GM19193 (cell line): Measurements from ENCODE around the gene TMEM208.

ENCODE experiments used
- POLR2A ChIP-seq: IDR thresholded peaks from 4 replicates; pipeline ENCODE4 v1.6.1; 2011; ENCODE audit not compliant: insufficient read depth, insufficient read length; ENCODE audit errors: extremely low read depth

Gene TMEM208

GRCh38 chr16:67200491-67200890, 26.4 kb upstream of the TMEM208 start:
- no peak for TF ChIP-seq POLR2A

- TF ChIP-seq POLR2A = no peak
These were observed 25.3 kb upstream of the TMEM208 start for GRCh38 chr16:67201411-67202345.

DNA sequence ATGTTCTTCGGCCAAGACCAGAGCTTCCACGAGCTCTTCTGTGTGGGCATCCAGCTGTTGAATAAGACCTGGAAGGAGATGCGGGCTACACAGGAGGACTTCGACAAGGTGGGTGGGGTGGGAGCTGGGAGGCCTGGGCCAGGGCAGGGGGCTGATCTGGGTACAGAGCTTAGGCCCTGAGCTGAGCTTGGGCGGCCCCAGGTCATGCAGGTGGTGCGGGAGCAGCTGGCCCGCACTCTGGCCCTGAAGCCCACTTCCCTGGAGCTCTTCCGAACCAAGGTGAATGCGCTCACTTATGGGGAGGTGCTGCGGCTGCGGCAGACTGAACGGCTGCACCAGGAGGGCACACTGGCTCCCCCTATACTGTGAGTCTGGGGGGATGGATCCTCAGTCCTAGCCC, 24.5 kb upstream of the TMEM208 start:
- no peak for TF ChIP-seq POLR2A

GRCh38 chr16:67202956-67203493, 23.9 kb upstream of the TMEM208 start:
- no peak for TF ChIP-seq POLR2A

GRCh38 chr16:67204076-67204475, 22.9 kb upstream of the TMEM208 start:
- TF ChIP-seq POLR2A = no peak

GRCh38 chr16:67206129-67206837, 20.6 kb upstream of the TMEM208 start:
- no peak for TF ChIP-seq POLR2A

- TF ChIP-seq POLR2A = peak; percentile 8
These were observed 20.1 kb upstream of the TMEM208 start for GRCh38 chr16:67206838-67207248.

- peak; percentile 4 for TF ChIP-seq POLR2A
These were observed 19.5 kb upstream of the TMEM208 start for GRCh38 chr16:67207249-67208091.

DNA sequence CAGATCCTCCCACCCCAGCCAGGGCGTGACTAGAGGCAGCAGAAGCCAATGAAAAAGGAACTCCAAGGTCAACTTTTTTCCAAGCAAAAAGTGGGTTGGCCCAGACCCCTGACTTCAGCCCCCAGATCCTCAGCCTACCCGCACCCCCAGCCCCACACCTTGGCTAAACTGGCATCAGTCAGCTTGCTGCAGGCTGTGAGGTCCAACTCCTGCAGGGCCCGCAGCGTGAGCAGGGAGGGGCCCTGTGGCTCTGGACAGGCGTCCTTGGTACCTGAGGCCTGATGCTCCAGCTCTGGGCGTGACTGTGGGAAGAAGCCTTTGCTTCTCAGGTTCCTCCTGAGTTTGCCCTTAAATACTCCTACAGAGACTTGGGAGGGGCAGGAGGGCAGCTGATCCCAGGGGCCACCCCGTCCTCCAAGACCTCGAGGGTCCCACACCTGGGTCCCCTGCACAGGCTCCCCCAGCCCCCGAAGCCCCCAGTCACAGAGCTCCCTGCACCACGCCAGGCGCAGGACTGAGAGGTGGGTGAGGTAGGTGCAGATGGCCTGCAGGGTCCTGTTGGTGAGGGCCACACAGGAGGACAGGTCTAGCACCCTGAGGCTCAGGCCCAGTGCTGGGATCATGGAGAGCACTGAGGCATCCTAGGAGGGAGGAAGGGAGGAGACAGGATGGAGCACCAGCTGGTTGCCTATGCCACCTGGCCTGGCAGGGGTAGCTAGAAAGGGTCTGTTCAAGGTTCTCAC, 18.6 kb upstream of the TMEM208 start:
- no peak for TF ChIP-seq POLR2A

DNA sequence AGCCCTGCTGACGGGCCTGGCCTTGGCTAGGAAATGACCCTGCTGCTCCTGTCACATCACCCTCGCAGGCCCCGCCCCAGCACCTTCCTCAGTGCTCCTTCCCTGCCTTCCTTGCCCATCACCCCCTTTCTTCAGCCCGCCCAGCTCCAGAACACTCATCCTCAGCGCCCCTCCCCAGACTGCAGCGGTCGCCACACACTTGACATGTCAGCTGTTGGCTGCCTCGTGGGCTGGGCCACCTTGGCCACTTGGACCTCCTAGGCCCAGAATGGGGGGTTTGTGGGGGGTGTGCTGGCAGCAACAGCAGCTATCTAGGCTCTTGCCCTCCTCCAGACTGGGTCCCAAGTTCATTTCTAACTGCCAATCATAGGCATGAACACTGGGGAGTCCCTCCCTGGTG, 17.4 kb upstream of the TMEM208 start:
- no peak for TF ChIP-seq POLR2A

DNA sequence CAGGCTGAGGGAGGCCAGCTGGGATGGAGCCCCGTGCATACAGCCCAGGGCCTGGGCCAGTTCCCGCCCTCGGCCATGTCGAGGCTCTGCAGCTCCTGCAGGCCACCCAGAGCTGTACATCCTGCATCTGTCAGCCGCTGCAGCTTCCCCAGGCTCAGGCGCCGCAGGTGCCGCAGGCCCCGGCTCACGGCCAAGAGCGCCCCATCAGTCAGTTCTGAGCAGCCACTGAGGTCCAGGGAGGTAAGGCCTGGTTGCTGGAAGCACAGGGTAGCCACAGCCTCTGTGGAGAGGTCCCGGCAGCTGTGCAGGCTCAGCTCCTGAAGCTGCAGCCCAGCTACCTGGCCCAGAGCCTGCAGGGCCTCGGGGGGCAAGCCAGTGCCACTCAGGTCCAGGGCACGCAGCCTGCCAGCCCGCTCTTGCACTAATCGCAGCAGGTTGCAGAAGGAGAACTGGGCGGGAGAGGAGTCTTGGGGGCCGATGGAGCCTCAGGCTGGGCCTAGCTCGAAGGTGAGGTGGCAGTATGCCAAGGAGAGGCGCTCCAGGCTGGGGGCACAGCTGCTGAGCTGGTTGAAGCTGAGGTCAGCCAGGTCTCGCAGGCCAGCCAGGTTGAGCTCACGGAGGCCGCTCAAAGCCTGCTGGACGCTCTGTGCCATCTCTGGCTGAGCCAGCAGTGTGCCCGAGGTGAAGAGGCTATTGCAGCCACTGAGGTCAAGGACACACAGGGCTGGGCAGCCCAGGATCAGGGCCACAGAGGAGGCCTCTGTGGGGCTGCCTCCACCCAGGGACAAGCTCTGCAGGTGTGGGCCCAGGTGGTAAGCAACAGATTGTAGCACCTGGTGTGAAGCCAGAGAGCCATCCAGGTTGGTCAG, 16.6 kb upstream of the TMEM208 start:
- no peak for TF ChIP-seq POLR2A

DNA sequence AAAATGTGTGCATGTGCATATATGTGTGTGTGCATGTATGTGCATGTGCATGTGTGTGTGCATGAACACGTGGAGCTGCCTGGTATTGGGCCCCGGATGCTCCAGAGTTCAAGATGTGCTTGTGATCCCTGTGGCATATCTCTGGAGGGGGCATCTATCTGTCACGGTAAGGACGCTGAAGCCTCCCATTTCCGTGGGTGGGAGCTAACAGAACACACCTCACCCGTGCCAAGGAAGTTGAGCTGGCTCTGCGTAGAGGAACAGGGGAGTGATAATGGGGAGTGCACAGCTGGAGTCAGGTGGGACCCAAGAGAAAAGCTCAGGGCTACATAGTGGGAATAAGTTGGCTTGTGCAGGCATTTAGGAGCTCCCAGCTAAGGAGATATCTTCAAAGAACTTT, 15.3 kb upstream of the TMEM208 start:
- no peak for TF ChIP-seq POLR2A

GRCh38 chr16:67212766-67213165, 14.2 kb upstream of the TMEM208 start:
- no peak for TF ChIP-seq POLR2A
